ENCODE measurements around the gene ARL17A.
"Not testable (repeated sequence)": the region's sequence is repeated elsewhere in the genome, so short reads cannot be mapped to it uniquely, and the experiment has no call there.

GRCh38 chr17:46585444-46585843, 6.0 kb upstream of the ARL17A start:
- TF ChIP-seq CTCF (conservative IDR thresholded peaks at IDR 0.05; ENCODE audit: low read length); EZH2phosphoT487 (IDR thresholded peaks at IDR 0.05; ENCODE audit: borderline replicate concordance): not testable (repeated sequence)
